IPS DF 6.9 (cell line): ENCODE results near the gene SMIM7.

Source experiments
- DNase-seq: peaks from one replicate; pipeline ENCODE4 v3.0.0-alpha.2; 2013; ENCODE audit warnings: low read depth, low spot score
- H3K27ac ChIP-seq: one replicate; pipeline ENCODE4 v1.5.1; 2013; ENCODE audit warnings: low read length, control low read depth
- H3K27me3 ChIP-seq: 2 replicates; pipeline ENCODE4 v1.6.1; 2013; ENCODE audit warnings: mild to moderate bottlenecking, low read length; ENCODE audit not compliant: control insufficient read depth, insufficient read depth
- H3K36me3 ChIP-seq: 2 replicates; pipeline ENCODE4 v1.6.1; 2013; ENCODE audit warnings: low read length; ENCODE audit not compliant: control insufficient read depth, insufficient read depth
- H3K4me1 ChIP-seq: 2 replicates; pipeline ENCODE4 v1.6.1; 2013; ENCODE audit warnings: low read length; ENCODE audit not compliant: control insufficient read depth, insufficient read depth
- H3K4me3 ChIP-seq: 2 replicates; pipeline ENCODE4 v1.5.1; 2013; ENCODE audit warnings: mild to moderate bottlenecking, low read length
- H3K9me3 ChIP-seq: 2 replicates; pipeline ENCODE4 v1.6.1; 2013; ENCODE audit warnings: low read length, inconsistent platforms; ENCODE audit not compliant: control insufficient read depth, insufficient read depth
- WGBS: extraction: QIAGEN DNeasy Blood & Tissue Kit; methylation state at CpG from one replicate; pipeline ENCODE4 v1.1.7; 2013; ENCODE audit warnings: mixed read lengths, missing lambda C conversion rate; ENCODE audit not compliant: insufficient read length, insufficient coverage; 5-methylcytosine and 5-hydroxymethylcytosine counted together

SMIM7 gene

DNA sequence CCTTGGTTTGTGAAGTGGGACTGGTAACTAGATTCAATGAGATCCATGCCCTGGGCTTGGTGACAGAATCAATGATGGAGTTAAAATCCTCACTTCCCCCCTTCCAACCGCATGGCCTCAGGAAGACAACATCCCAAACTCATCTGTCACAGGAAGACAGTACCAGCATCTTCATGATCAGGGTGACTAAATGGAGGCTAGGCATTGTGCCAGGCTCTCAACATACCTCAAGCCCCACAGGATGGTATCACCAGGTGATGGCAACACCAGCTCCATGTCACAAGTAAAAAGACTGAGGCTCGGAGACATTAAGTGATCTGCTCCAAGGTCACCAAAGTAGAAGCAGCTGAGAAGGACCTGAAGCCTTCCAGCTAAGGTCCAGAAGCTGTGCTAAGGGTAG is 46.1 kb downstream of the SMIM7 start:
- H3K27me3 ChIP-seq: no peaks in the 10 kb centered on the region
- no peaks in the 10 kb centered on the region for H3K9me3 ChIP-seq
- no peak overlapping the region for H3K27ac ChIP-seq
- H3K4me3 ChIP-seq: no peak overlapping the region
- no CpG with 5 or more reads among the region's 2 CpGs for WGBS
- no peaks in the 10 kb centered on the region for H3K36me3 ChIP-seq
- no peak for DNase-seq
- 0 out of 2 replicates have a peak, but pooled peaks cover 1% of the 10 kb centered on the region for H3K4me1 ChIP-seq

DNA sequence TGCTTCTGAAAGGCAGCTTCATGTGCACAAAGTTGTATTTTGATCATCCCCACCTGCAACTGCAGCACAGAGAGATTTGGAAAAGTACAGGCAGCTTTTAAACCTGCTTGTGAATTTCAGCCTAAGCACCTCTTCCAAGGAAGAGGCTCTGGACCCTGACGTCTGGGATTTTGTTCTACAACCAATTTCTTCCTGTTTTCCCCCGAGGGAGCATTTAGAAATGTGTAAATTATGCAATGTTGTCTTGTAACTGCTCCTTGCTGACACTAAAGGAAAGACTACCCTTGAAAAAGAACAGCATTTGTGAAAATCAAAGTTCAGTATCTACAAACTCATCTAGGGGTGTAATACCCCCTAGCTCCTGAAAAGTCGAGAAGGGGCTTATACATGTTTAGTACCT is 47.3 kb downstream of the SMIM7 start:
- Histone ChIP-seq H3K9me3 (no peaks in the 10 kb centered on the region), H3K27ac (no peak overlapping the region), H3K4me3 (no peak overlapping the region), H3K4me1 (0 out of 2 replicates have a peak, but pooled peaks cover 1% of the 10 kb centered on the region), H3K36me3 (no peaks in the 10 kb centered on the region), H3K27me3 (no peaks in the 10 kb centered on the region)
- DNase-seq: no peak
- WGBS: no CpG with 5 or more reads among the region's 3 CpGs

DNA sequence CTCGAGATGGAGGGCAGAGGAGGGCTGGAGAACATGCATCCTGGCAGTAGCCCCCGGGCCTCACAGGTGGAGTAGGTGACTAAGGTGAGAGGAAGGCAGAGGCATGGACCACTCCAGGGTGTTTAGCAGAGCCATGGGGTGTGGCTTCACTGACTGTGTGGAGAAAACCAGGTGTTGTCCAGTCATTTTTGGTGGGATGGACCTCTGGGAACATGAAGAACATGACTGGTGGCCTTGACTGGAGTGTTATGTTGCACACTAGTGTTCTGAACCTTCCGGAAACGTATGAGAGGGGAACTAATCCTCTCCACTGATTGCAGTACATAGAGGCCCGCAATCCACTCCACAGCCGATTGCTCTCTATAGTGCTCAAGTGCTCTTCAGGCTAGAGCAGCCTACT is 48.8 kb downstream of the SMIM7 start:
- Histone ChIP-seq H3K27me3 (no peaks in the 10 kb centered on the region), H3K36me3 (no peaks in the 10 kb centered on the region), H3K27ac (no peak overlapping the region), H3K4me3 (no peak overlapping the region), H3K9me3 (no peaks in the 10 kb centered on the region), H3K4me1 (no peaks in the 10 kb centered on the region)
- WGBS: no CpG with 5 or more reads among the region's 6 CpGs
- no peak for DNase-seq

DNA sequence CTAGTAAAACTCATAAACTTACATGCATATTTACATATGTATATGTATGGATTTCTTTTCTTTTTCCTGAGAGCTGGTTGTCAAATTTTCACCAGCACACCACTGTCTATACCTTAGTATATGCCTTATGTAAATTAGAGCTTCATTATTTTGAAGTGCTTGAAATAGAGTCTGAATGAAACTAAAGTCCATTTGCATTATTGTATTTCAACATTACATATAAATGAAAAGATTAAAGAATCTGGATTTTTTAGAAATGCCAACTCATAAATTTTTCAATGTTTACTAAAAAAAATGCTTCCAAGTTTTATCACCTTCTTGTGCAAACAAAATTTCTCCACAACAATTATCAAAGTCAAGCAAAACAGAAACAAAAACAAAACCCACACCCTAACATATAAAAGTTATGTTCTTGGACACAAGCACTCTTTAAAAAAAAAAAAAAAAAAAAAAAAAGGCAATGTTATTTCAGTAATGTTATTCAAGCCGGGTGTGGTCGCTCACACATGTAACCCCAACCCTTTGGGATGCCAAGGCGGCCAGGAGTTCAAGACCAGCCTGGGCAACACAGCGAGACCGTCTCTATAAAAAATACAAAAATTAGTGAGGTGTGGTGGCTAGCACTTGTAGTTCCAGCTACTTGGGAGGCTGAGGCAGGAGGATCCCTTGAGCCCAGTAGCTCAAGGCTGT is 50.3 kb downstream of the SMIM7 start:
- Histone ChIP-seq H3K27ac (no peak overlapping the region), H3K36me3 (no peaks in the 10 kb centered on the region), H3K4me1 (no peaks in the 10 kb centered on the region), H3K4me3 (no peak overlapping the region), H3K9me3 (no peaks in the 10 kb centered on the region), H3K27me3 (no peaks in the 10 kb centered on the region)
- WGBS: no CpG with 5 or more reads among the region's 5 CpGs
- no peak for DNase-seq

DNA sequence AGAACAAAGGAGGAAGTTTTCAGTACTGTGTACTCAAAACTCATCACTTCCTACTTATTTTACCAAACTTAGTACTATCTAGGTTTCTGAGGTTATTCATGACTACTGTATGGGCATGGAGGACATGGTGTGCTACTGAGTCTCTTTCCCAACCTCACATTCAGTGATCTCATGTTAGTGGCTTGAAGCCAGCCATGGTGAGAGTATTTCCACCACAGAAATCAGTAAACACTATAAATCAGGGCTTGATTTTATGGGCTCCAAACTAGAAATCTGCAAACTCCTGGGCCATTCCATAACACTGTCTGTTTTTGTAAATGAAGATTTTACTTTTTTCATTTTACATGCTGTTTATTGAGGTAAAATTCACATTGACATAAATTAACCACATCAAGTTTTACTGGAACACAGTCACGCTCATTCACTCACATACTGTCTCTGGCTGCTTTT is 51.6 kb downstream of the SMIM7 start:
- WGBS: no CpG with 5 or more reads among the region's 1 CpG
- no peak overlapping the region for H3K27ac ChIP-seq
- H3K4me1 ChIP-seq: no peaks in the 10 kb centered on the region
- DNase-seq: no peak
- H3K9me3 ChIP-seq: no peaks in the 10 kb centered on the region
- no peak overlapping the region for H3K4me3 ChIP-seq
- H3K36me3 ChIP-seq: no peaks in the 10 kb centered on the region
- no peaks in the 10 kb centered on the region for H3K27me3 ChIP-seq

DNA sequence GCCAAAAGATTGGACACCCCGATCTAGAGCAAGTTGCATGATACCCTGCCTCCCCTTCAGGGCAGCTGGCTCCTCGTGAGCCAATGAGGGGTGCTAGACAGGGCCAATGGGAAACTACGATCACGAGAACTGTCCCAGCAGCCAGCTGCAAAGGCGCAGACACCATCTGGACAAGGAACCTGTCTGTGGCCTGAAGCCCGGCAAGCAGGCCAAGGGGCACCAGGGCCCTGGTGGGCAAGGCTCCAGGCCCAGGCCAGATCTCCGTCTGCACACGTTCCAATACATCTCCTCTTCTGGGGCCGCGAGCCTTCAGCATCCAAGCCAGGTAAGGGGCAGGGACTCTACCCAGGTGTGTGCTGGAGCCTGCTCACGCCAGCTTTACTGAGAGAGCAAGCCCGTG is 52.1 kb downstream of the SMIM7 start:
- no CpG with 5 or more reads among the region's 12 CpGs for WGBS
- Histone ChIP-seq H3K9me3 (no peaks in the 10 kb centered on the region), H3K27ac (no peak overlapping the region), H3K36me3 (no peaks in the 10 kb centered on the region), H3K27me3 (no peaks in the 10 kb centered on the region), H3K4me1 (no peaks in the 10 kb centered on the region), H3K4me3 (no peak overlapping the region)
- no peak for DNase-seq

DNA sequence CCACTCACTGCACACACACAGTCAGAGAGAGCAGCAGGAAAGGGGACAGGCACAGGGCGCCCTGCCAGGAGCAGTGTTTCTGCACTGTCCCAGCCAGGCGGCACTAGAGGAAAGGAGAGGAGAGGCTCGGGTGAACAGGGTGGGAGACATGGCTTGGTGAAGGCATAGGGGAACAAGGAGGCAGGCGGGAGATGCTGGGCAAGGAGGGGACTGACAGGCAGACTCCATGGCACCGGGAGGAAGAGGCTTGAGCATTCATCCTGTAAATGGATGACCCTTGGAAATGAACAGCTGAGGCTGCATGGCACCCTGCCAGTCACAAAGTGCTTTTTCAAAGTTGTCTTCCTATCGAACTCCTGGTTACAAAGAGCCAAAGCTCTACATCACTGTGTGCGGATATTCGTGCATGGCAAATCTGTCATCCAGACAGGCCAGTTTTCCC is 54.4 kb downstream of the SMIM7 start:
- DNase-seq: no peak
- Histone ChIP-seq H3K9me3 (no peaks in the 10 kb centered on the region), H3K27ac (no peak overlapping the region), H3K4me1 (no peaks in the 10 kb centered on the region), H3K27me3 (no peaks in the 10 kb centered on the region), H3K36me3 (no peaks in the 10 kb centered on the region), H3K4me3 (no peak overlapping the region)
- no CpG with 5 or more reads among the region's 8 CpGs for WGBS

DNA sequence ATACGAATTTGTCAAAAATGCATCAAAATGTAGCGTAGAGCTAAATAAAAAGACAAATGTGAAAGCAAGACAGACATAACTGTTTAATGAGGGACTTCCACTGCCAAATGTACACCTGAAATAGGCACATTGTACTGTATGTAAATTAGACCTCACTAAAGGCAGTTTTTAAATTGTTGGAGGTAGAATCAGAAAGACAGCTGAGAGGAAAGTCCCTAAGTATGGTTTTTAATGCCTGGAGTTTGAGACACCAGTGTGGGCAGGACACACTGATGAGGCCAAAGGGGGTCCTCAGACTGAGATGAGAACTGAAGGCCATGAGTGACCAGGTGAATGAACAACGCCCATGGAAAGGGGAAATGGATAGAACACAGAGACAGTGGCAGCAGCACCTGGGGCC is 54.8 kb downstream of the SMIM7 start:
- H3K4me1 ChIP-seq: no peaks in the 10 kb centered on the region
- no peaks in the 10 kb centered on the region for H3K27me3 ChIP-seq
- no CpG with 5 or more reads among the region's 3 CpGs for WGBS
- no peak overlapping the region for H3K4me3 ChIP-seq
- no peak overlapping the region for H3K27ac ChIP-seq
- no peaks in the 10 kb centered on the region for H3K9me3 ChIP-seq
- no peak for DNase-seq
- no peaks in the 10 kb centered on the region for H3K36me3 ChIP-seq

DNA sequence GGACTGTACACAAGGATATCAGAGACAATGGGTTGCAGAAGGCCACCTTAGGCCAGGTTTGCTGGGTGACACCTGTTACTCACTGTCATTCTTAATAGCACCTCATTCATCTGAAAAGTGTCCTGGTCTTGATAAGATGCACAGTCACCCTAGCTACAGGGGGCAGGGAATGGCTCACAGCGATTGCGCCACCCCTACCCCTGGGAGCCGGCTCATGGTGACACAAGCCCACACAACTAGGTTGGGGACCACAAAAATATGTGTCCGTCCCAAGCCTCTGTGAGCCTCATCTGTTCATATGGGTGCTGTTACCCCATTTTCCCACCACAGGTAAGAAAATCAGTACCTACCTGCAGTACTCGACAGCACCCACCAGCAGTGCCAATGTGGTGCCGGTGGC is 55.3 kb downstream of the SMIM7 start:
- Histone ChIP-seq H3K27ac (no peak overlapping the region), H3K36me3 (no peaks in the 10 kb centered on the region), H3K4me3 (no peak overlapping the region), H3K4me1 (no peaks in the 10 kb centered on the region), H3K27me3 (no peaks in the 10 kb centered on the region), H3K9me3 (no peaks in the 10 kb centered on the region)
- WGBS: no CpG with 5 or more reads among the region's 6 CpGs
- DNase-seq: no peak

DNA sequence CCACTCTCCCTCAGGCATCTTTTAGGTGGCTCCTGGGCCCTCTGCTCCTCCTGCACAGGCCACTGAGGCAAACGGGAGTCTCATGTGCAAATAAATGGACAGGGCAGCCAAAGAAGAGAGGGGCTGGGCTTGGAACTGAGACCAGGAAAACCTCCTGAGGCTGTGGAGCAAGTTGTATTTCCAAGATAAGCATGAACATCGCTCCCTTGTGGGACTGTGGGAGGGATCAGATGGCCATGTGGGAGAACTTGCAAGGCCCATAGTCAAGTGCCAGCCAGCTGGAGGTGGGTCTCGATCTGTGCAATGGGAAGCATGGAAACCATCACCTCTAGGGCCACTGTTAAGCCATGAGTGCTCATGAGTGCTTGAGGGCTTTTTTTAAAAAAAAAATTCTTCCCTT is 56.9 kb downstream of the SMIM7 start:
- Histone ChIP-seq H3K4me3 (no peak overlapping the region), H3K27ac (no peak overlapping the region), H3K4me1 (no peaks in the 10 kb centered on the region), H3K9me3 (no peaks in the 10 kb centered on the region), H3K27me3 (no peaks in the 10 kb centered on the region), H3K36me3 (no peaks in the 10 kb centered on the region)
- DNase-seq: no peak
- WGBS: no CpG with 5 or more reads among the region's 3 CpGs

DNA sequence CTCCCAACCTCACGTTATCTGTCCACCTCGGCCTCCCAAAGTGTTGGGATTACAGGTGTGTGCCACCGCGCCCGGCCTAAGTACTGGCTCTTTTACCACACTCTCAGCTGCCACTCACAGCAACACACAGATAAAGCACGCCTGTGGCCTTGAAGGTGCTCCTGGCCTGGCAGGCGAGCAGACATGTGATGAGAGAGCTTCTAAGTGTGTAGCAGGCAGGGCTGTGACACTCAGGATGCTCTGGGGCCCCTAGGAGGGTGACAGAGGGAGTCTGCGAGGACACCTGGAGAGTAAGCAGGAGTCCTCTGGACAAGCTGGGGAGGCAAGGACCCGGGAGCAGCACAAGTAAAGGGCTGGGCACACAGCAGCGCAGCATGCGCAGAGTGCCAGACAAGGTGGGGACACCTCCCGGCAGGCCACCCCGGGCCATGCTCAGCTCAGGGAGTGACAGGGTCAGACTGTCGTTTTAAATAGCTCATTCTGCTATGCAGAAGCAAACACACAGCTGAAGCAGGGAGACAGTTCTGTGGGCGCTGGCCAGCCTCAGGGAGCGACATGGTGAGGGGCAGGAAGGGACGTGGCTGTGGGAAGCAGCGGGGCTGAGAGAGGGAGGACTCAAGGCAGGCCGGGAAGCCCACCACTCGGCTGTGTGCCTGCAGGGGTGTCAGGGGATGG is 58.4 kb downstream of the SMIM7 start:
- H3K4me3 ChIP-seq: no peak overlapping the region
- no CpG with 5 or more reads among the region's 20 CpGs for WGBS
- no peak for DNase-seq
- H3K9me3 ChIP-seq: no peaks in the 10 kb centered on the region
- no peaks in the 10 kb centered on the region for H3K36me3 ChIP-seq
- H3K27ac ChIP-seq: no peak overlapping the region
- no peaks in the 10 kb centered on the region for H3K4me1 ChIP-seq
- H3K27me3 ChIP-seq: no peaks in the 10 kb centered on the region
